Esophagus squamous epithelium (tissue), 4 donors: ENCODE results near the gene STAC.

Experiments used
- POLR2A ChIP-seq, 4 donors: fragments of 450-650 bp; IDR thresholded peaks; one replicate each; pipeline ENCODE4 v1.6.1; 2017; ENCODE audit warnings: antibody characterized with exemption in 4 of 4, mild to moderate bottlenecking in 4 of 4, moderate library complexity in 3 of 4
- TF ChIP-seq, protein P1 (sequence below), 6 experiments: fragments of 450-650 bp in 4 of 6; fragments of 200-600 bp in 2 of 6; sonication (generic) in 2 of 6; IDR thresholded peaks; one replicate each; pipeline ENCODE4 v1.5.1; 2016 to 2019; ENCODE audit warnings: antibody characterized with exemption in 6 of 6, mild to moderate bottlenecking in 4 of 6, moderate library complexity in 4 of 6

- TF ChIP-seq, protein P1, sequence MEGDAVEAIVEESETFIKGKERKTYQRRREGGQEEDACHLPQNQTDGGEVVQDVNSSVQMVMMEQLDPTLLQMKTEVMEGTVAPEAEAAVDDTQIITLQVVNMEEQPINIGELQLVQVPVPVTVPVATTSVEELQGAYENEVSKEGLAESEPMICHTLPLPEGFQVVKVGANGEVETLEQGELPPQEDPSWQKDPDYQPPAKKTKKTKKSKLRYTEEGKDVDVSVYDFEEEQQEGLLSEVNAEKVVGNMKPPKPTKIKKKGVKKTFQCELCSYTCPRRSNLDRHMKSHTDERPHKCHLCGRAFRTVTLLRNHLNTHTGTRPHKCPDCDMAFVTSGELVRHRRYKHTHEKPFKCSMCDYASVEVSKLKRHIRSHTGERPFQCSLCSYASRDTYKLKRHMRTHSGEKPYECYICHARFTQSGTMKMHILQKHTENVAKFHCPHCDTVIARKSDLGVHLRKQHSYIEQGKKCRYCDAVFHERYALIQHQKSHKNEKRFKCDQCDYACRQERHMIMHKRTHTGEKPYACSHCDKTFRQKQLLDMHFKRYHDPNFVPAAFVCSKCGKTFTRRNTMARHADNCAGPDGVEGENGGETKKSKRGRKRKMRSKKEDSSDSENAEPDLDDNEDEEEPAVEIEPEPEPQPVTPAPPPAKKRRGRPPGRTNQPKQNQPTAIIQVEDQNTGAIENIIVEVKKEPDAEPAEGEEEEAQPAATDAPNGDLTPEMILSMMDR (IDR thresholded peaks at IDR 0.05) = no peak
- no peak for TF ChIP-seq POLR2A (IDR thresholded peaks at IDR 0.05)
These were observed 102.6 kb downstream of the STAC start for GRCh38 chr3:36482880-36483279.
